HepG2 (cell line): ENCODE data around the gene TXNL4A. TPM values are rescaled to one million over a fixed set of nuclear protein-coding genes. Genes with fewer than 3 reads are reported as not detected.

Experiments
- ATAD3A ChIP-seq: sonication (generic); formaldehyde crosslinking; IDR thresholded peaks from 2 replicates; pipeline ENCODE4 v1.4.0; 2020; ENCODE audit warnings: missing genetic modification reagents
- ATF1 ChIP-seq: IDR thresholded peaks from 2 replicates; pipeline ENCODE4 v1.6.1; 2016; ENCODE audit warnings: mild to moderate bottlenecking, control low read depth
- CBFB ChIP-seq: sonication (generic); formaldehyde crosslinking; IDR thresholded peaks from 2 replicates; pipeline ENCODE4 v1.4.0; 2020; ENCODE audit warnings: missing genetic modification reagents
- CEBPB ChIP-seq: IDR thresholded peaks from 2 replicates; pipeline ENCODE4 v1.6.1; 2011; ENCODE audit warnings: low read depth, low read length, improper control_type of control experiment, borderline replicate concordance
- E2F1 ChIP-seq: sonication (generic); formaldehyde crosslinking; IDR thresholded peaks from 2 replicates; pipeline ENCODE4 v1.5.0; 2020; ENCODE audit warnings: missing genetic modification reagents
- JDP2 ChIP-seq: sonication (generic); formaldehyde crosslinking; IDR thresholded peaks from 2 replicates; pipeline ENCODE4 v1.8.1; 2022; ENCODE audit warnings: missing genetic modification reagents, borderline replicate concordance
- MAX ChIP-seq: IDR thresholded peaks from 2 replicates; pipeline ENCODE4 v1.6.1; 2012; ENCODE audit warnings: inconsistent platforms
- MTA3 ChIP-seq: sonication (generic); formaldehyde crosslinking; IDR thresholded peaks from 2 replicates; pipeline ENCODE4 v1.4.0; 2020; ENCODE audit warnings: missing genetic modification reagents
- PHF21A ChIP-seq: sonication (generic); formaldehyde crosslinking; IDR thresholded peaks from 2 replicates; pipeline ENCODE4 v1.5.0; 2020; ENCODE audit warnings: mild to moderate bottlenecking, missing genetic modification reagents
- TEAD2 ChIP-seq: sonication (generic); formaldehyde crosslinking; IDR thresholded peaks from 2 replicates; pipeline ENCODE4 v1.9.0; 2021; ENCODE audit warnings: missing genetic modification reagents
- TRAFD1 ChIP-seq: sonication (generic); formaldehyde crosslinking; IDR thresholded peaks from 2 replicates; pipeline ENCODE4 v1.5.1; 2020; ENCODE audit warnings: missing genetic modification reagents, mild to moderate bottlenecking, borderline replicate concordance
- ZBTB21 ChIP-seq: sonication (generic); formaldehyde crosslinking; IDR thresholded peaks from 2 replicates; pipeline ENCODE4 v1.4.0; 2020; ENCODE audit warnings: missing genetic modification reagents
- ZBTB44 ChIP-seq: sonication (generic); formaldehyde crosslinking; IDR thresholded peaks from 2 replicates; pipeline ENCODE4 v1.4.0; 2020; ENCODE audit warnings: missing genetic modification reagents
- ZFAT ChIP-seq: sonication (generic); formaldehyde crosslinking; conservative IDR thresholded peaks from 2 replicates; pipeline ENCODE4 v1.8.1; 2023; ENCODE audit warnings: missing genetic modification reagents, inconsistent platforms
- ZKSCAN8 ChIP-seq: IDR thresholded peaks from 2 replicates; pipeline ENCODE4 v1.6.1; 2016; ENCODE audit warnings: borderline replicate concordance, missing genetic modification reagents, missing compliant biosample characterization
- ZNF580 ChIP-seq: IDR thresholded peaks from 2 replicates; pipeline ENCODE4 v1.6.1; 2016; ENCODE audit warnings: low read depth, borderline replicate concordance
- ZNF598 ChIP-seq: sonication (generic); formaldehyde crosslinking; IDR thresholded peaks from 2 replicates; pipeline ENCODE4 v1.5.1; 2020; ENCODE audit warnings: mild to moderate bottlenecking, missing genetic modification reagents, borderline replicate concordance
- ZNF691 ChIP-seq: sonication (generic); formaldehyde crosslinking; IDR thresholded peaks from 2 replicates; pipeline ENCODE4 v1.4.0; 2020; ENCODE audit warnings: missing genetic modification reagents, low read depth, mild to moderate bottlenecking, borderline replicate concordance
- ZUFSP ChIP-seq: sonication (generic); formaldehyde crosslinking; IDR thresholded peaks from 2 replicates; pipeline ENCODE4 v1.9.0; 2021; ENCODE audit warnings: missing genetic modification reagents, mild to moderate bottlenecking, borderline replicate concordance
- polyA plus RNA-seq, 8 experiments: library from polyadenylated mRNA; depleted of rRNA in 3 of 8; stranded (reverse) in 7 of 8; unstranded in 1 of 8; fragments of >200 nt; fragmentation: Illumina TruSeq in 4 of 8; extraction: Trizol in 4 of 8; gene quantifications; 2 replicates each; pipeline versions ENCODE4 v1.2.1 to v1.2.3, GENCODE V29; 2011 to 2016; ENCODE audit warnings: low read depth in 4 of 8, missing spikeins in 1 of 8, mixed read lengths in 1 of 8; ENCODE audit not compliant: insufficient read depth in 1 of 8
- total RNA-seq, 5 experiments: library from RNA; depleted of rRNA; stranded (reverse); fragments of >200 nt; fragmentation: Illumina TruSeq; extraction: Trizol; gene quantifications; 2 replicates each; pipeline ENCODE4 v1.2.3, GENCODE V29; 2016; ENCODE audit warnings: low read depth in 1 of 5

TXNL4A gene
- total and polyA plus RNA-seq, 2 of the 13 experiments (the other 11 are each of a cell fraction or from before 2014, with no cell fraction given), result 172 to 202 TPM

- TF ChIP-seq ZBTB44 (CRISPR knock-in tag) (no peak; the same call in 1 of the 2 replicates), CBFB (CRISPR knock-in tag) (no peak), JDP2 (no peak), ZNF691 (CRISPR knock-in tag) (no peak; the same call in 1 of the 2 replicates), ZKSCAN8 (CRISPR knock-in tag) (peak; percentile 85), MAX (peak; percentile 64; the same call in 1 of the 2 replicates), E2F1 (CRISPR knock-in tag) (no peak), ZNF598 (CRISPR knock-in tag) (no peak; the same call in 1 of the 2 replicates), ATAD3A (CRISPR knock-in tag) (no peak), ATF1 (no peak), TRAFD1 (no peak), PHF21A (CRISPR knock-in tag) (peak; percentile 98), ZBTB21 (CRISPR knock-in tag) (peak; percentile 39; the same call in 1 of the 2 replicates), TEAD2 (CRISPR knock-in tag) (no peak), MTA3 (CRISPR knock-in tag) (no peak), ZFAT (CRISPR knock-in tag) (no peak), CEBPB (peak; percentile 81), ZUFSP (CRISPR knock-in tag) (no peak), ZNF580 (CRISPR knock-in tag) (no peak)
Measured at GRCh38 chr18:79934311-79935097, 53.9 kb downstream of the TXNL4A start (continued).
